Measurements from ENCODE around the gene PSME4. TPM values are rescaled to one million over a fixed set of nuclear protein-coding genes. Genes with fewer than 3 reads are reported as not detected.
"Not testable (repeated sequence)": the region's sequence is repeated elsewhere in the genome, so short reads cannot be mapped to it uniquely, and the experiment has no call there.

The PSME4 gene
- total RNA-seq, 1 donor from 2014 or later, result 71.2 TPM

GRCh38 chr2:53938904-53939303, 31.9 kb downstream of the PSME4 start:
- no peaks in the 10 kb centered on the region for H3K4me1 ChIP-seq
- intact Hi-C loops (cut with DNase I), result no loop called here
- H3K4me3 ChIP-seq, result no peak overlapping the region
- TF ChIP-seq POLR2AphosphoS5 (IDR thresholded peaks at IDR 0.05; ENCODE audit: insufficient read depth in 1 of 2, low read depth in 1 of 2) (no peak), CTCF (IDR thresholded peaks at IDR 0.05) (no peak), POLR2A (IDR thresholded peaks at IDR 0.05) (no peak)
- no peak for DNase-seq (ENCODE audit: extremely low spot score in 2 of 2)
- peaks cover 2 to 42% of the 10 kb centered on the region in 2 donors for H3K36me3 ChIP-seq
- no peaks in the 10 kb centered on the region for H3K9me3 ChIP-seq
- no peaks in the 10 kb centered on the region for H3K27me3 ChIP-seq
- no peak overlapping the region for H3K27ac ChIP-seq

- intact Hi-C loops (cut with DNase I), result no loop called here
- Histone ChIP-seq H3K9me3 (no peaks in the 10 kb centered on the region), H3K27ac (no peak overlapping the region), H3K4me1 (no peaks in the 10 kb centered on the region), H3K4me3 (no peak overlapping the region), H3K27me3 (no peaks in the 10 kb centered on the region), H3K36me3 (peaks cover 2 to 84% of the 10 kb centered on the region in 2 donors)
- DNase-seq (ENCODE audit: extremely low spot score in 2 of 2), result no peak
- TF ChIP-seq CTCF (IDR thresholded peaks at IDR 0.05) (no peak), POLR2A (IDR thresholded peaks at IDR 0.05) (no peak), POLR2AphosphoS5 (IDR thresholded peaks at IDR 0.05; ENCODE audit: insufficient read depth in 1 of 2, low read depth in 1 of 2) (no peak)
These were observed 37.5 kb downstream of the PSME4 start for GRCh38 chr2:53933329-53933728.

- peaks cover 7 to 85% of the 10 kb centered on the region in 2 donors for H3K36me3 ChIP-seq
- H3K4me3 ChIP-seq; H3K4me1 ChIP-seq; H3K9me3 ChIP-seq; intact Hi-C loops (cut with DNase I); DNase-seq (ENCODE audit: extremely low spot score in 2 of 2); H3K27me3 ChIP-seq; H3K27ac ChIP-seq: not testable (repeated sequence)
These were observed 44.5 kb downstream of the PSME4 start for GRCh38 chr2:53926321-53926720.

GRCh38 chr2:53913721-53914120, 57.1 kb downstream of the PSME4 start:
- DNase-seq (ENCODE audit: extremely low spot score in 2 of 2), result no peak
- no peaks in the 10 kb centered on the region for H3K27me3 ChIP-seq
- peaks cover 0 to 46% of the 10 kb centered on the region in 2 donors for H3K36me3 ChIP-seq
- H3K4me1 ChIP-seq, result no peaks in the 10 kb centered on the region
- TF ChIP-seq POLR2A (IDR thresholded peaks at IDR 0.05) (no peak), POLR2AphosphoS5 (IDR thresholded peaks at IDR 0.05; ENCODE audit: insufficient read depth in 1 of 2, low read depth in 1 of 2) (no peak), CTCF (IDR thresholded peaks at IDR 0.05) (no peak)
- intact Hi-C loops (cut with DNase I), result no loop called here
- no peaks in the 10 kb centered on the region for H3K9me3 ChIP-seq
- no peak overlapping the region for H3K27ac ChIP-seq
- H3K4me3 ChIP-seq, result no peak overlapping the region

- H3K27me3 ChIP-seq, result no peaks in the 10 kb centered on the region
- H3K4me1 ChIP-seq, result no peaks in the 10 kb centered on the region
- no peak for DNase-seq (ENCODE audit: extremely low spot score in 2 of 2)
- no peak overlapping the region for H3K4me3 ChIP-seq
- peaks cover 0 to 51% of the 10 kb centered on the region in 2 donors for H3K36me3 ChIP-seq
- H3K27ac ChIP-seq, result no peak overlapping the region
- TF ChIP-seq POLR2A (IDR thresholded peaks at IDR 0.05), result no peak
- TF ChIP-seq CTCF (IDR thresholded peaks at IDR 0.05), result no peak
- TF ChIP-seq POLR2AphosphoS5 (IDR thresholded peaks at IDR 0.05; ENCODE audit: insufficient read depth in 1 of 2, low read depth in 1 of 2), result no peak
- H3K9me3 ChIP-seq, result no peaks in the 10 kb centered on the region
- intact Hi-C loops (cut with DNase I), result no loop called here
These were observed 59.2 kb downstream of the PSME4 start for GRCh38 chr2:53911434-53912189.

All from vagina (tissue), 2 donors.